IPS-18a (cell line): ENCODE measurements around the gene FAIM.
"Not testable (repeated sequence)": the region's sequence is repeated elsewhere in the genome, so short reads cannot be mapped to it uniquely, and the experiment has no call there.

Source experiments
- H3K27ac ChIP-seq: one replicate; pipeline ENCODE4 v1.5.1; 2013; ENCODE audit warnings: low read length
- H3K27me3 ChIP-seq: one replicate; pipeline ENCODE4 v1.6.1; 2013; ENCODE audit warnings: mild to moderate bottlenecking, low read length; ENCODE audit not compliant: control insufficient read depth, insufficient read depth
- H3K36me3 ChIP-seq: one replicate; pipeline ENCODE4 v1.6.1; 2013; ENCODE audit warnings: low read depth, low read length; ENCODE audit not compliant: control insufficient read depth
- H3K4me1 ChIP-seq: one replicate; pipeline ENCODE4 v1.6.1; 2013; ENCODE audit warnings: low read depth, low read length; ENCODE audit not compliant: control insufficient read depth
- H3K4me3 ChIP-seq: one replicate; pipeline ENCODE4 v1.5.1; 2013; ENCODE audit warnings: low read length
- H3K9ac ChIP-seq: one replicate; pipeline ENCODE4 v1.6.1; 2013; ENCODE audit warnings: mild to moderate bottlenecking, low read length, moderate library complexity
- H3K9me3 ChIP-seq: one replicate; pipeline ENCODE4 v1.6.1; 2013; ENCODE audit warnings: low read depth, low read length; ENCODE audit not compliant: control insufficient read depth

Gene FAIM

GRCh38 chr3:138588445-138588844 lies 20.1 kb upstream of the FAIM start:
- H3K27ac ChIP-seq, result no peak overlapping the region
- no peak overlapping the region for H3K9ac ChIP-seq
- no peaks in the 10 kb centered on the region for H3K27me3 ChIP-seq
- H3K36me3 ChIP-seq, result no peaks in the 10 kb centered on the region
- H3K4me3 ChIP-seq, result no peak overlapping the region
- no peaks in the 10 kb centered on the region for H3K4me1 ChIP-seq
- no peaks in the 10 kb centered on the region for H3K9me3 ChIP-seq

DNA sequence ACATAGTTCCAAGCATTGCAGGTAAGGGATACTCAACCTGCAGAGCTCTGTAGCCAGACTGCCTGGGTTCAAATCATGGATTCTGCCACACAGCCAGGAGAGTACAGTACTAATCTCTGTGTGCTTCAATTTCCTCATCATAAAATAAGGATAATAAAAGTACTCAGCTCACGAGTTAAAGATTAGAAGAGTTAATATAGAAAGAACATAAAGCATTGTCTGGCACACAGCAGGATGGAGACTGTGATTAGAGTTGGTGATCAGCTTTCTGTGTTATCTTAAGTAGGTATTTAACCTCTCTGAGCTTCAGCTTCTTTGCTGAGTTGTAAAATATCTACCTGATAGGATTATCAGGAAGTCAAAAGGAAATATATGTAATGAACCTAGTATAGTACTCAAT lies 17.2 kb upstream of the FAIM start:
- no peak overlapping the region for H3K9ac ChIP-seq
- H3K4me3 ChIP-seq, result no peak overlapping the region
- H3K27me3 ChIP-seq, result no peaks in the 10 kb centered on the region
- H3K36me3 ChIP-seq, result no peaks in the 10 kb centered on the region
- H3K4me1 ChIP-seq, result no peaks in the 10 kb centered on the region
- H3K9me3 ChIP-seq, result no peaks in the 10 kb centered on the region
- no peak overlapping the region for H3K27ac ChIP-seq

- no peaks in the 10 kb centered on the region for H3K27me3 ChIP-seq
- peak overlapping the region; percentile 73 for H3K9ac ChIP-seq
These were observed 15.0 kb upstream of the FAIM start for GRCh38 chr3:138593488-138594149.

DNA sequence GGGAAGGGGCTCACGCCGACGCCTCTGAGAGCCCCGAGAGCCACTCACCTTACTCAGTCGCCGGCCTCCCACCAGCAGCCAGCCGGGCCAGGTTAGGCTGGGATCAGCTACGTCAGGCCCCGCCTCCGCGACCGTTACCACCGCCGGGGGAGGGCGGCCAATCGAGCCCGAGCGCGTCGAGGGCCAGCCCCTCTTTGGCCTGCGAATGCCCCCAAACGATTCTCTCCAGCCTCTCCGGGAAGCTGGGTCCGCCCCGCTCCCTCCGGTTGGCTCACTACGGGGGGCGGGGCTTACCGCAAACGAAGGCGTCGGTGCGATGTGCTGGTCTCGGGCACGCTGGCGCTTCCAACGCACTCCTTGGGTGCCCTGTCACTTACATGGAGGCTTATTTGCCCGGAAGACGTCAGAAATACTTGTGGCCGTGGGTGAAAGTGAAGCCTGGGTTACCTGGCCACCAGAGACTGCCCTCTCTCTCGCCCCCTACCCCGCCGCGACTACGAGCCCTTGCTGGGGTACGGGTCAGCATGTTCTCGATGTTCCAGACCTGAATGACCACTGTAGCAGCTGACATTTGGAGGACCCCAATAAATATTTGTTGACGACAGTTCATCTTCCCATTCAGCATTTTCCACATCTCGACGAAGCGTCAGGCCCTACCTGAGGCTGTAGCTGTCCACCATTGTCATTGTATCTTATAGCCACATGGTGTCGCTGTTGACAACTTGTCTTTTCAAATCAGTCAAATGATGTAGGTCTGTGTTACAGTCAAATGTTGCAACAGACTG lies 14.2 kb upstream of the FAIM start, which contains the start of gene CEP70:
CEP70 (minus strand) TSS at position 111 of the 785 bp plus-strand sequence. CDS start 21,333 bp downstream, outside the sequence.
- Histone ChIP-seq H3K9ac (peak within 1 kb of the TSS; percentile 73), H3K9me3 (no peaks in the 10 kb centered on the region), H3K4me3 (peak within 1 kb of the TSS; percentile 85), H3K27me3 (no peaks in the 10 kb centered on the region), H3K27ac (no peak within 1 kb of the TSS), H3K4me1 (peaks cover 10% of the 10 kb centered on the region), H3K36me3 (no peaks in the 10 kb centered on the region)

More at GRCh38 chr3:138593488-138594149, 15.0 kb upstream of the FAIM start:
- Histone ChIP-seq H3K36me3 (no peaks in the 10 kb centered on the region), H3K4me3 (peak overlapping the region; percentile 85), H3K27ac (no peak overlapping the region), H3K9me3 (no peaks in the 10 kb centered on the region), H3K4me1 (peaks cover 10% of the 10 kb centered on the region)

DNA sequence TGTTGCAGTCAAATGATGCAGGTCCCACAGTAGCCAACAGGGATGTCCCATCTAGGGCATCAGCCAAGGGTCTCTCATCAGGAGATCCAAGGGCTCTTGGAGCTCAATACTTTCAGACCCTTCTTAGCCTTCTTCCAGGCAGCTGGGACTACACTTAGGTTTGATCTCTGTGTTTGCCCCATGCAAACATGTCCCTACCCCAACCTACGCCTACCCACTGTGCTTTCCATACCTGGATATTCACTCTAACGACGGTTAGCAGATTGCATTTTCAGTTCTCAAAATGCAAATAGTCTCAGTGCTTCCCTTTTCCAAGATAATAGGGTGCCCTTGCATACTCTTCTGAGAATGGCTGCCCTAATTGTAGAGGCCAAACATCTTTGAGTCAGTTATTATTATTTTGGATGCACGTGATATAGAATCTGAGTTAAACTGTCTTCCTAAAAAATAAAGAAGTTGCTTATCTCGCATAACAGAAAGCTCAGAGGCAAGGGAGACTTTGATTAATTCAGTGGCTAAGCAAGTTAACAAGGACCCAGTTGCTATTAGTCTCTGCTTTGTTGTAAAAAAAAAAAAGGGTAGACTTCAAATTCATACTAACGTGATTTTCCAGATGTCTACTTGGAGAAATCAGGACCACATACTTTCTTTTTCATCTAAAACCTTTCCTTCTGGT lies 13.5 kb upstream of the FAIM start:
- Histone ChIP-seq H3K9me3 (no peaks in the 10 kb centered on the region), H3K4me1 (peaks cover 10% of the 10 kb centered on the region), H3K9ac (no peak overlapping the region), H3K27ac (no peak overlapping the region), H3K27me3 (no peaks in the 10 kb centered on the region), H3K36me3 (no peaks in the 10 kb centered on the region), H3K4me3 (peak overlapping the region; percentile 85)

- not testable (repeated sequence) for H3K27ac ChIP-seq, H3K36me3 ChIP-seq, H3K9me3 ChIP-seq, H3K9ac ChIP-seq, H3K27me3 ChIP-seq, H3K4me3 ChIP-seq
- peaks cover 10% of the 10 kb centered on the region for H3K4me1 ChIP-seq
These were observed 11.2 kb upstream of the FAIM start for GRCh38 chr3:138597186-138597976.

- Histone ChIP-seq H3K4me3 (no peak overlapping the region), H3K9me3 (no peaks in the 10 kb centered on the region), H3K27me3 (no peaks in the 10 kb centered on the region), H3K4me1 (peaks cover 10% of the 10 kb centered on the region), H3K9ac (no peak overlapping the region), H3K36me3 (no peaks in the 10 kb centered on the region), H3K27ac (no peak overlapping the region)
These were observed 10.0 kb upstream of the FAIM start for GRCh38 chr3:138598534-138598933.

- Histone ChIP-seq H3K27me3 (no peaks in the 10 kb centered on the region), H3K4me3 (no peak overlapping the region), H3K9me3 (no peaks in the 10 kb centered on the region), H3K9ac (no peak overlapping the region), H3K36me3 (no peaks in the 10 kb centered on the region), H3K4me1 (peaks cover 10% of the 10 kb centered on the region), H3K27ac (no peak overlapping the region)
These were observed 8.3 kb upstream of the FAIM start for GRCh38 chr3:138600100-138600745.

DNA sequence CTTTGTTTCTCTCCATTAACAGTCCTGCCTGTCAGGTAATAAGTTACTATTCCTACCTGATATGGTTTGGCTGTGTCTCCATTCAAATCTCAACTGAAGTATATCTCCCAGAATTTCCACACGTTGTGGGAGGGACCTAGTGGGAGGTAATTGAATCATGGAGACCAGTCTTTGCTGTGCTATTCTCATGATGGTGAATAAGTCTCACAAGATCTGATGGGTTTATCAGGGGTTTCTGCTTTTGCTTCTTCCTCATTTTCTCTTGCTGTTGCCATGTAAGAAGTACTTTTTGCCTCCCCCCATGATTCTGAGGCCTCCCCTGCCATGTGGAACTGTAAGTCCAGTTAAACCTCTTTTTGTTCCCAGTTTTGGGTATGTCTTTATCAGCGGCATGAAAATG lies 6.9 kb upstream of the FAIM start:
- not testable (repeated sequence) for H3K9ac ChIP-seq, H3K36me3 ChIP-seq, H3K9me3 ChIP-seq, H3K4me3 ChIP-seq, H3K27me3 ChIP-seq, H3K27ac ChIP-seq
- peaks cover 10% of the 10 kb centered on the region for H3K4me1 ChIP-seq

DNA sequence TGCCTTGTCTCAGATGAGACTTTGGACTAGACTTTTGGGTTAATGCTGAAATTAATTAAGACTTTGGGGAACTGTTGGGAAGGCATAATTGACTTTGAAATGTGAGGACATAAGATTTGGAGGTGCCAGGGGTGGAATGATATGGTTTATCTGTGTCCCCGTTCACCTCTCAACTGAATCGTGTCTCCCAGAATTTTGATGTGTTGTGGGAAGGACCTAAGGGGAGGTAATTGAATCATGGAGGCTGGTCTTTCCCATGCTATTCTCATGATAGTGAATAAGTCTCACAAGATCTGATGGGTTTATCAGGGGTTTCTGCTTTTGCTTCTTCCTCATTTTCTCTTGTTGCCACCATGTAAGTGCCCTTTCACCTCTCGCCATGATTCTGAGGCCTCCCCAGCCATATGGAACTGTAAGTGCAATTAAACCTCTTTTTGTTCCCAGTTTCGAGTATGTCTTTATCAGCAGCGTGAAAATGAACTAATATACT lies 4.4 kb upstream of the FAIM start:
- H3K9ac ChIP-seq, H3K36me3 ChIP-seq, H3K27ac ChIP-seq, H3K4me3 ChIP-seq, H3K9me3 ChIP-seq, H3K4me1 ChIP-seq: not testable (repeated sequence)
- peaks cover 11% of the 10 kb centered on the region for H3K27me3 ChIP-seq
